ENCODE data around the gene C5orf34.

Gene C5orf34, protein sequence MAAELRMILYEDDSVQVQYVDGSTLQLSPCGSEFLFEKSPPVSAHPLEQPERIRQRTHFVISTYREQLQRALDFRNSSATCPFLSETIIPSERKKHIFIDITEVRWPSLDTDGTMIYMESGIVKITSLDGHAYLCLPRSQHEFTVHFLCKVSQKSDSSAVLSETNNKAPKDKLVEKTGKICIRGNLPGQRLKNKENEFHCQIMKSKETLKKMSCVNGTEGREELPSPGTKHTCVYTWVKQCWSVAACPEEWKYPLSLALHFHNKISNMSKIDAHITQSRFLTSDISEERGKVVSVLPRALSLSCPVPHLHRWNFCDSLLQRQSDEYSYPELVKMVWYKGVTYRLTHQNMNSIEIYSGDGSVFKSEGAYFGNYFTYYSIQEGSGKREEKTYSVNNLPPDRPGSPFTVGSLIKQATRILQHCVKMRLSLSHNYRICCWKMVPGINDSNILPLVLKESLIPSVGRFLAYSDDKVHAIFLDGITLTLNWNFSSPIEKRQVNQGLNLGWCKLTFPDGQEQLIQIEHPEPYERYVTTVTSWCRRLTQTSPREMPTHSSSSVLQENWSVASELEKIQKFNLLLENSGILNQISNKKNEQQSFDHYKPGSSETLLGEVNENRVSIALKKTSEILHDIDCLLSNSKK

GRCh38 chr5:43514816-43515677 lies at the start of gene C5orf34:
TSS of gene C5orf34 (minus strand) at chr5:43515148. CDS start at chr5:43509339, 5,809 bp downstream.
- POLR2A ChIA-PET, result interaction anchor here (0.8 to 1.9 kb wide), 3 partner anchors 11 to 89 kb away, joined by 4 to 15 read pairs (median 5); partner anchors contain the start of gene TMEM267
- TF ChIP-seq, protein P1, sequence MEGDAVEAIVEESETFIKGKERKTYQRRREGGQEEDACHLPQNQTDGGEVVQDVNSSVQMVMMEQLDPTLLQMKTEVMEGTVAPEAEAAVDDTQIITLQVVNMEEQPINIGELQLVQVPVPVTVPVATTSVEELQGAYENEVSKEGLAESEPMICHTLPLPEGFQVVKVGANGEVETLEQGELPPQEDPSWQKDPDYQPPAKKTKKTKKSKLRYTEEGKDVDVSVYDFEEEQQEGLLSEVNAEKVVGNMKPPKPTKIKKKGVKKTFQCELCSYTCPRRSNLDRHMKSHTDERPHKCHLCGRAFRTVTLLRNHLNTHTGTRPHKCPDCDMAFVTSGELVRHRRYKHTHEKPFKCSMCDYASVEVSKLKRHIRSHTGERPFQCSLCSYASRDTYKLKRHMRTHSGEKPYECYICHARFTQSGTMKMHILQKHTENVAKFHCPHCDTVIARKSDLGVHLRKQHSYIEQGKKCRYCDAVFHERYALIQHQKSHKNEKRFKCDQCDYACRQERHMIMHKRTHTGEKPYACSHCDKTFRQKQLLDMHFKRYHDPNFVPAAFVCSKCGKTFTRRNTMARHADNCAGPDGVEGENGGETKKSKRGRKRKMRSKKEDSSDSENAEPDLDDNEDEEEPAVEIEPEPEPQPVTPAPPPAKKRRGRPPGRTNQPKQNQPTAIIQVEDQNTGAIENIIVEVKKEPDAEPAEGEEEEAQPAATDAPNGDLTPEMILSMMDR (IDR thresholded peaks at IDR 0.05; ENCODE audit: insufficient read depth, low read length, missing control alignments), result no peak
- DNase-seq (ENCODE audit: low read depth, low spot score), result peak; percentile 70
- H3K4me3 ChIP-seq (ENCODE audit: low read depth, low read length), result peak within 1 kb of the TSS; percentile 80
- CTCF ChIA-PET, result interaction anchor here (1.6 kb wide), 1 partner anchor 31 kb away, joined by 5 read pairs; the partner anchor contains the start of gene TMEM267

- DNase-seq (ENCODE audit: low read depth, low spot score), result no peak
- TF ChIP-seq, protein P1 (IDR thresholded peaks at IDR 0.05; ENCODE audit: insufficient read depth, low read length, missing control alignments), result no peak
- no peak overlapping the region for H3K4me3 ChIP-seq (ENCODE audit: low read depth, low read length)
- CTCF ChIA-PET, result no interaction called here
- POLR2A ChIA-PET, result no interaction called here
Measured at GRCh38 chr5:43564289-43564850, 49.4 kb upstream of the C5orf34 start.

- CTCF ChIA-PET, result no interaction called here
- TF ChIP-seq, protein P1 (IDR thresholded peaks at IDR 0.05; ENCODE audit: insufficient read depth, low read length, missing control alignments), result no peak
- DNase-seq (ENCODE audit: low read depth, low spot score), result no peak
- POLR2A ChIA-PET, result no interaction called here
- no peak overlapping the region for H3K4me3 ChIP-seq (ENCODE audit: low read depth, low read length)
Measured at GRCh38 chr5:43563321-43563720, 48.4 kb upstream of the C5orf34 start.

DNA sequence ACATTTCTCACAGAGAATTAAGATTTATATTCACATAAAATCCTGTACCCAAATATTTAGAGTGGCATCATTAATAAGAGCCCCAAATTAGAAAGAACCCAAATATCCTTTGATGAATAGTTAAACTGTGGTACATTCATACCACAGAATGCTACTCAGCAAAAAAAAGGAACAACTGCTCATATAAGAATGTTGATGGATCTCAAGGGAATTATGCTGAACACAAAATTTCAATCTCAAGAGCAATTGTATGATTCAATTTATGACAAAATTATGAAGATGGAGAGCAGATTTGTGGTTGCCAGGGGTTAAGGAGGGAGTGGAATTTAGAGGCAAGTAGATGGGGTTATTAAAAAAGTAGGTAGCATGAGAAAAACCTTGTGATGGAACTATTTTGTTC lies 46.4 kb upstream of the C5orf34 start:
- no peak for DNase-seq (ENCODE audit: low read depth, low spot score)
- ChIA-PET CTCF (no interaction called here), POLR2A (no interaction called here)
- no peak overlapping the region for H3K4me3 ChIP-seq (ENCODE audit: low read depth, low read length)
- TF ChIP-seq, protein P1 (IDR thresholded peaks at IDR 0.05; ENCODE audit: insufficient read depth, low read length, missing control alignments), result no peak

- TF ChIP-seq, protein P1 (IDR thresholded peaks at IDR 0.05; ENCODE audit: insufficient read depth, low read length, missing control alignments), result no peak
- DNase-seq (ENCODE audit: low read depth, low spot score), result peak; percentile 49
- POLR2A ChIA-PET, result no interaction called here
- H3K4me3 ChIP-seq (ENCODE audit: low read depth, low read length), result no peak overlapping the region
- CTCF ChIA-PET, result interaction anchor here (1.2 kb wide), 1 partner anchor 70 kb away, joined by 4 read pairs; no protein-coding TSS in a partner anchor
Measured at GRCh38 chr5:43560128-43560527, 45.2 kb upstream of the C5orf34 start.
